MCF 10A (cell line): ENCODE data around the gene ANO8. TPM values are rescaled to one million over a fixed set of nuclear protein-coding genes. Genes with fewer than 3 reads are reported as not detected.

Experiments used
- BruUV-seq: library from RNA; stranded (reverse); fragments of 400-500 nt; replicated peaks from 2 replicates; lab custom pipeline; 2021; lab: Mats Ljungman, UMichigan
- CTCF ChIA-PET: fragments of 300-600 bp; sonication (Branson Sonifier 250); formaldehyde crosslinking; extraction: SDS; loops from one replicate; lab custom pipeline; 2021; ENCODE audit warnings: antibody characterized with exemption, inconsistent platforms; lab: Yijun Ruan, JAX
- POLR2A ChIA-PET: fragments of 300-600, 350-650 bp; sonication (Branson Sonifier 250); formaldehyde crosslinking; extraction: SDS; loops from one replicate; lab custom pipeline; 2020; ENCODE audit warnings: antibody characterized with exemption, inconsistent platforms; lab: Yijun Ruan, JAX
- DNase-seq: peaks from one replicate; pipeline ENCODE4 v3.0.0-alpha.2; 2018; ENCODE audit not compliant: unreplicated experiment
- H3K27ac Mint-ChIP-seq: one replicate; pipeline ENCODE4 v1.8.0; 2022; ENCODE audit warnings: mild to moderate bottlenecking, low read depth, mixed read lengths; ENCODE audit not compliant: unreplicated experiment
- H3K27me3 Mint-ChIP-seq: one replicate; pipeline ENCODE4 v1.8.0; 2022; ENCODE audit warnings: mixed read lengths; ENCODE audit not compliant: insufficient read depth, unreplicated experiment
- H3K36me3 Mint-ChIP-seq: one replicate; pipeline ENCODE4 v1.8.0; 2022; ENCODE audit warnings: mild to moderate bottlenecking, moderate library complexity, mixed read lengths; ENCODE audit not compliant: insufficient read depth, unreplicated experiment
- H3K4me1 Mint-ChIP-seq: one replicate; pipeline ENCODE4 v1.8.0; 2022; ENCODE audit warnings: mixed read lengths; ENCODE audit not compliant: insufficient read depth, unreplicated experiment
- H3K4me3 Mint-ChIP-seq: one replicate; pipeline ENCODE4 v1.8.0; 2022; ENCODE audit warnings: mild to moderate bottlenecking, moderate library complexity, mixed read lengths; ENCODE audit not compliant: unreplicated experiment
- H3K9me3 Mint-ChIP-seq: one replicate; pipeline ENCODE4 v1.8.0; 2022; ENCODE audit warnings: mixed read lengths; ENCODE audit not compliant: unreplicated experiment
- CTCF ChIP-seq: fragments of 200-600 bp; IDR thresholded peaks from one replicate; pipeline ENCODE4 v1.8.0; 2022; ENCODE audit warnings: antibody characterized with exemption, mild to moderate bottlenecking; ENCODE audit not compliant: unreplicated experiment
- intact Hi-C: fragments of 100-400 bp; cut with micrococcal nuclease; formaldehyde crosslinking; loops from 2 replicates; pipeline ENCODE4 v1.14.1; 2022
- total RNA-seq: library from RNA; stranded (reverse); gene quantifications from 2 replicates; pipeline ENCODE4 v1.2.3, GENCODE V29; 2022

Gene ANO8
- total RNA-seq, 1 experiment from 2014 or later, result 13.0 TPM

GRCh38 chr19:17336872-17337674 lies 2.4 kb upstream of the ANO8 start, which contains the start of gene GTPBP3:
GTPBP3 (plus strand) TSS chr19:17337553; CDS start chr19:17337612, 59 bp downstream.
- intact Hi-C loops, result no loop called here
- H3K4me1 Mint-ChIP-seq, result peaks cover 15% of the 10 kb centered on the region
- DNase-seq, result peak; percentile 99
- TSS peak; percentile 60 for BruUV-seq
- H3K4me3 Mint-ChIP-seq, result peak within 1 kb of the TSS; percentile 98
- ChIA-PET CTCF (interaction anchor here (0.5 to 1.3 kb wide), 4 partner anchors 32 to 576 kb away, joined by 3 to 4 read pairs (median 3); partner anchors contain the start of gene MRPL34), POLR2A (interaction anchor here (0.6 to 10.1 kb wide), 12 partner anchors 11 to 595 kb away, joined by 3 to 152 read pairs (median 4); partner anchors contain the start of genes ABHD8, BABAM1, CCDC124 and DDA1)
- no peaks in the 10 kb centered on the region for H3K27me3 Mint-ChIP-seq
- no peaks in the 10 kb centered on the region for H3K9me3 Mint-ChIP-seq
- no peak for TF ChIP-seq CTCF
- peak within 1 kb of the TSS; percentile 93 for H3K27ac Mint-ChIP-seq
- H3K36me3 Mint-ChIP-seq, result peaks cover 15% of the 10 kb centered on the region

- H3K4me3 Mint-ChIP-seq, result peak overlapping the region; percentile 79
Measured at GRCh38 chr19:17335575-17335974, 920 bp upstream of the ANO8 start.

GRCh38 chr19:17333611-17334413 lies 843 bp downstream of the ANO8 start:
- H3K4me1 Mint-ChIP-seq, result peaks cover 15% of the 10 kb centered on the region
- intact Hi-C loops, result loop anchor here (1.0 kb wide), 2 partner anchors 17 to 29 kb away; partner anchors contain the start of gene MRPL34
- DNase-seq, result peak; percentile 90
- H3K9me3 Mint-ChIP-seq, result no peaks in the 10 kb centered on the region
- H3K27me3 Mint-ChIP-seq, result no peaks in the 10 kb centered on the region
- ChIA-PET POLR2A (interaction anchor here (0.6 to 10.1 kb wide), 12 partner anchors 9 to 870 kb away, joined by 3 to 152 read pairs (median 4); partner anchors contain the start of genes ABHD8, DDA1, MRPL34 and MVB12A), CTCF (interaction anchor here (0.6 to 2.9 kb wide), 6 partner anchors 12 to 58 kb away, joined by 3 to 8 read pairs (median 4); no protein-coding TSS in a partner anchor)
- peak overlapping the region; percentile 79 for H3K4me3 Mint-ChIP-seq
- H3K36me3 Mint-ChIP-seq, result peaks cover 23% of the 10 kb centered on the region
- peak overlapping the region; percentile 69 for H3K27ac Mint-ChIP-seq
- TF ChIP-seq CTCF, result no peak
- BruUV-seq, result no TSS peak

More at GRCh38 chr19:17335575-17335974, 920 bp upstream of the ANO8 start:
- DNase-seq, result no peak
- CTCF ChIA-PET, result interaction anchor here (0.6 to 1.4 kb wide), 8 partner anchors 11 to 74 kb away, joined by 3 to 5 read pairs (median 4); partner anchors contain the start of gene MRPL34
- POLR2A ChIA-PET, result interaction anchor here (0.7 to 10.1 kb wide), 9 partner anchors 9 to 592 kb away, joined by 3 to 152 read pairs (median 5); partner anchors contain the start of genes ABHD8, DDA1, MRPL34 and MVB12A
- Mint-ChIP-seq H3K9me3 (no peaks in the 10 kb centered on the region), H3K27me3 (no peaks in the 10 kb centered on the region), H3K27ac (no peak overlapping the region), H3K4me1 (peaks cover 15% of the 10 kb centered on the region), H3K36me3 (peaks cover 15% of the 10 kb centered on the region)
- no TSS peak for BruUV-seq
- intact Hi-C loops, result no loop called here
- no peak for TF ChIP-seq CTCF
